Smooth muscle cell (in vitro differentiated cells): ENCODE data around the gene NKD2. TPM values are rescaled to one million over a fixed set of nuclear protein-coding genes. Genes with fewer than 3 reads are reported as not detected.

Experiments used
- DNase-seq: peaks from one replicate; lab custom pipeline; 2025; ENCODE audit not compliant: unreplicated experiment; lab: John Stamatoyannopoulos, UW
- H2AFZ ChIP-seq: fragments of 200-600 bp; sonication (generic); 2 replicates; pipeline ENCODE4 v1.6.0; 2016; ENCODE audit warnings: antibody characterized with exemption, low read depth, mild to moderate bottlenecking
- H3F3A ChIP-seq: fragments of 200-600 bp; sonication (generic); 2 replicates; pipeline ENCODE4 v1.6.0; 2017; ENCODE audit warnings: antibody characterized with exemption, low read depth
- H3K27ac ChIP-seq: fragments of 200-600 bp; sonication (generic); 2 replicates; pipeline ENCODE4 v1.5.1; 2016; ENCODE audit warnings: low read depth, mild to moderate bottlenecking
- H3K27me3 ChIP-seq: fragments of 200-600 bp; sonication (generic); 2 replicates; pipeline ENCODE4 v1.6.1; 2016; ENCODE audit warnings: low read depth, mild to moderate bottlenecking
- H3K36me3 ChIP-seq: fragments of 200-600 bp; sonication (generic); 2 replicates; pipeline ENCODE4 v1.5.1; 2016; ENCODE audit warnings: low read depth
- H3K4me1 ChIP-seq: fragments of 200-600 bp; sonication (generic); 2 replicates; pipeline ENCODE4 v1.5.1; 2016; ENCODE audit warnings: low read depth
- H3K4me2 ChIP-seq: fragments of 200-600 bp; sonication (generic); 2 replicates; pipeline ENCODE4 v1.6.0; 2016; ENCODE audit warnings: mild to moderate bottlenecking
- H3K4me3 ChIP-seq: fragments of 200-600 bp; sonication (generic); 2 replicates; pipeline ENCODE4 v1.5.1; 2016; ENCODE audit warnings: mild to moderate bottlenecking
- H3K79me2 ChIP-seq: fragments of 200-600 bp; sonication (generic); 2 replicates; pipeline ENCODE4 v1.6.0; 2016; ENCODE audit warnings: low read depth, mild to moderate bottlenecking
- H3K9ac ChIP-seq: fragments of 200-600 bp; sonication (generic); 2 replicates; pipeline ENCODE4 v1.6.0; 2016; ENCODE audit warnings: low read depth
- H3K9me3 ChIP-seq: fragments of 200-600 bp; sonication (generic); replicated peaks from 2 replicates; pipeline ENCODE4 v1.5.1; 2016; ENCODE audit warnings: low read depth
- H4K20me1 ChIP-seq: fragments of 200-600 bp; sonication (generic); 2 replicates; pipeline ENCODE4 v1.6.0; 2016; ENCODE audit warnings: low read depth
- CTCF ChIP-seq: fragments of 200-600 bp; sonication (generic); IDR thresholded peaks from 2 replicates; pipeline ENCODE4 v1.5.1; 2017; ENCODE audit warnings: borderline replicate concordance, mild to moderate bottlenecking, antibody characterized with exemption; ENCODE audit not compliant: insufficient read depth, poor library complexity, severe bottlenecking
- WGBS: methylation state at CpG from one replicate; pipeline ENCODE4 v1.1.7; 2016; ENCODE audit warnings: low lambda C conversion rate; 5-methylcytosine and 5-hydroxymethylcytosine counted together
- microRNA-seq: library from miRNA; unstranded; fragments of <30 nt; microRNA quantifications from one replicate; pipeline ENCODE4, GENCODE V29; 2016; ENCODE audit warnings: borderline number of aligned reads
- polyA plus RNA-seq: library from polyadenylated mRNA; unstranded; fragments of >200 nt; fragmentation: Nextera tagmentation; extraction: Ambion mirVana; gene quantifications from 2 replicates; pipeline ENCODE4 v1.2.1, GENCODE V29; 2016
- small RNA-seq: library from RNA; depleted of rRNA; stranded (forward); fragments of <200 nt; gene quantifications from one replicate; pipeline ENCODE3, GENCODE V24; 2014
- total RNA-seq: library from RNA; depleted of rRNA; stranded (reverse); fragments of >200 nt; gene quantifications from 2 replicates; pipeline ENCODE4 v1.2.3, GENCODE V29; 2014

The NKD2 gene
- total and polyA plus RNA-seq, 2 experiments from 2014 or later: 32.5 to 122 TPM

DNA sequence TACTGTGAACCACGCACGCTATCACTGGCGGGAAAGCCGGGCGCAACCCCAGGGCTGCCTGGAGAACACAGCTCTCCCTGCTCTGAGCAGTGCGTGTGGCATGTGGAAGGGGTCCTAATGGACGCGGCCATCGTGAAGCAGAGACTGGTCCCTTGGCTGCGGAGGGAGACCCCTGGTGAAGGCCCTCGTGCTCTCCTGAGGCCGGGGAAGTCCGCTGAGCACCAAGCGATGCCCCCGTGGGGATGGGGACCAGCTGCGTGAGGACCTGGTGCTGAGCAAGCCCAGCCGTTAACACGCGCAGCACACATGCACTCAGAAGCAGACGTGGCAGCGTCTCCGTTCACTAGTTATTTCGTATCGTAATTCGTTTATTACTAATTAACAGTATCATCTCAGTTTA is 78.8 kb downstream of the NKD2 start:
- Histone ChIP-seq H2AFZ (no peak overlapping the region), H3K9me3 (no peaks in the 10 kb centered on the region), H3K79me2 (no peaks in the 10 kb centered on the region), H3K27ac (no peak overlapping the region), H3K9ac (no peak overlapping the region), H3K36me3 (no peaks in the 10 kb centered on the region), H3K4me3 (no peak overlapping the region), H3K4me2 (no peak overlapping the region), H4K20me1 (no peaks in the 10 kb centered on the region), H3K27me3 (no peaks in the 10 kb centered on the region), H3K4me1 (no peaks in the 10 kb centered on the region), H3F3A (no peaks in the 10 kb centered on the region)
- TF ChIP-seq CTCF: no peak
- DNase-seq: no peak
- 98% methylated on average over 25 of the region's 25 CpGs for WGBS

- Histone ChIP-seq H3K27ac (no peak overlapping the region), H2AFZ (no peak overlapping the region), H3K9me3 (no peaks in the 10 kb centered on the region), H3K4me2 (no peak overlapping the region), H3K4me3 (no peak overlapping the region), H3F3A (no peaks in the 10 kb centered on the region), H3K27me3 (no peaks in the 10 kb centered on the region), H3K4me1 (no peaks in the 10 kb centered on the region), H3K79me2 (no peaks in the 10 kb centered on the region), H4K20me1 (no peaks in the 10 kb centered on the region), H3K9ac (no peak overlapping the region), H3K36me3 (no peaks in the 10 kb centered on the region)
- TF ChIP-seq CTCF: no peak
- 98% methylated on average over 26 of the region's 26 CpGs for WGBS
- no peak for DNase-seq
These were observed 79.4 kb downstream of the NKD2 start for GRCh38 chr5:1088031-1088430.

Small RNA genes within 50 kb of the gene (microRNA-seq; reads per million reads assigned to microRNA genes)
- gene MIR4635: not detected

Small RNA genes within 50 kb of the gene (small RNA-seq; reads per million reads assigned to genes)
- not detected for gene MIR4635

Other genes with a start within 250 kb of the NKD2 start
- gene ZDHHC11B, start 224.1 kb upstream of the NKD2 start, total RNA-seq: 0.04 TPM in 1 of 2 replicates, not detected in the other
- gene ZDHHC11B, start 224.1 kb upstream of the NKD2 start, polyA plus RNA-seq: not detected in 2 replicates
- gene ZDHHC11, start 157.8 kb upstream of the NKD2 start, total RNA-seq: 2.7 and 4.8 TPM in 2 replicates
- 1.7 and 5.5 TPM in 2 replicates for gene ZDHHC11, start 157.8 kb upstream of the NKD2 start, polyA plus RNA-seq
- 14.7 and 17.1 TPM in 2 replicates for gene BRD9, start 116.0 kb upstream of the NKD2 start, total RNA-seq
- 17.8 and 20.4 TPM in 2 replicates for gene BRD9, start 116.0 kb upstream of the NKD2 start, polyA plus RNA-seq
- gene TRIP13, start 115.9 kb upstream of the NKD2 start, total RNA-seq: 8.4 and 13.4 TPM in 2 replicates
- gene TRIP13, start 115.9 kb upstream of the NKD2 start, polyA plus RNA-seq: 12.0 and 12.7 TPM in 2 replicates
- 6.1 and 8.3 TPM in 2 replicates for gene SLC12A7, start 103.3 kb downstream of the NKD2 start, total RNA-seq
- gene SLC12A7, start 103.3 kb downstream of the NKD2 start, polyA plus RNA-seq: 13.4 and 15.2 TPM in 2 replicates
- gene SLC6A19, start 192.8 kb downstream of the NKD2 start, total RNA-seq: not detected in 2 replicates
- not detected in 2 replicates for gene SLC6A19, start 192.8 kb downstream of the NKD2 start, polyA plus RNA-seq
- not detected in 2 replicates for gene SLC6A18, start 216.6 kb downstream of the NKD2 start, total RNA-seq
- not detected in 2 replicates for gene SLC6A18, start 216.6 kb downstream of the NKD2 start, polyA plus RNA-seq